ENCODE results near the gene SEC14L2.
"Not testable (repeated sequence)": the region's sequence is repeated elsewhere in the genome, so short reads cannot be mapped to it uniquely, and the experiment has no call there.

DNA sequence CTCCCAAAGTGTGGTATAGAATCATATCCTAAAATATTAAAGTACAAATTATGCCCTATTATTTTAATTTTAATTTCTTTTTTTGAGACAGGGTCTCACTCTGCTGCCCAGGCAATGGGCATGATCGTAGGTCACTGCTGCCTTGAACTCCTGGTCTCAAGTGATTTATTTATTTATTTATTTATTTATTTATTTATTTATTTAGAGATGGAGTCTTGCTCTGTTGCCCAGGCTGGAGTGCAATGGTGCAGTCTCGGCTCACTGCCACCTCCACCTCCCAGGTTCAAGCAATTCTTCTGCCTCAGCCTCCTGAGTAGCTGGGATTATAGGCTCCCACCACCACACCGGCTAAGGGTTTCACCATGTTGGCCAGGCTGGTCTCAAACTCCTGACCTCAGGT lies 4.2 kb downstream of the SEC14L2 start:
- TF ChIP-seq EZH2phosphoT487 (conservative IDR thresholded peaks at IDR 0.05; ENCODE audit: low read length), result not testable (repeated sequence)
- TF ChIP-seq, protein P1, sequence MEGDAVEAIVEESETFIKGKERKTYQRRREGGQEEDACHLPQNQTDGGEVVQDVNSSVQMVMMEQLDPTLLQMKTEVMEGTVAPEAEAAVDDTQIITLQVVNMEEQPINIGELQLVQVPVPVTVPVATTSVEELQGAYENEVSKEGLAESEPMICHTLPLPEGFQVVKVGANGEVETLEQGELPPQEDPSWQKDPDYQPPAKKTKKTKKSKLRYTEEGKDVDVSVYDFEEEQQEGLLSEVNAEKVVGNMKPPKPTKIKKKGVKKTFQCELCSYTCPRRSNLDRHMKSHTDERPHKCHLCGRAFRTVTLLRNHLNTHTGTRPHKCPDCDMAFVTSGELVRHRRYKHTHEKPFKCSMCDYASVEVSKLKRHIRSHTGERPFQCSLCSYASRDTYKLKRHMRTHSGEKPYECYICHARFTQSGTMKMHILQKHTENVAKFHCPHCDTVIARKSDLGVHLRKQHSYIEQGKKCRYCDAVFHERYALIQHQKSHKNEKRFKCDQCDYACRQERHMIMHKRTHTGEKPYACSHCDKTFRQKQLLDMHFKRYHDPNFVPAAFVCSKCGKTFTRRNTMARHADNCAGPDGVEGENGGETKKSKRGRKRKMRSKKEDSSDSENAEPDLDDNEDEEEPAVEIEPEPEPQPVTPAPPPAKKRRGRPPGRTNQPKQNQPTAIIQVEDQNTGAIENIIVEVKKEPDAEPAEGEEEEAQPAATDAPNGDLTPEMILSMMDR (IDR thresholded peaks at IDR 0.05; ENCODE audit: insufficient read depth, low read length, poor library complexity, severe bottlenecking), result not testable (repeated sequence)
